ENCODE data around the gene SERPINB4. TPM values are rescaled to one million over a fixed set of nuclear protein-coding genes. Genes with fewer than 3 reads are reported as not detected.

SERPINB4 gene
- total and polyA plus RNA-seq, 7 donors: 0.07 TPM; not detected in 6

- Histone ChIP-seq H3K4me1 (peaks cover 0 to 20% (median 9%) of the 10 kb centered on the region in 4 donors), H3K36me3 (no peaks in the 10 kb centered on the region), H3K27ac (peak overlapping the region in 1 of 4 donors; percentile 42), H3K9me3 (no peaks in the 10 kb centered on the region), H3K27me3 (no peaks in the 10 kb centered on the region), H3K4me3 (no peak overlapping the region)
- no peak for DNase-seq
- TF ChIP-seq CTCF (IDR thresholded peaks at IDR 0.05) (no peak), POLR2A (IDR thresholded peaks at IDR 0.05) (no peak), POLR2AphosphoS5 (IDR thresholded peaks at IDR 0.05) (no peak), EP300 (IDR thresholded peaks at IDR 0.05) (no peak)
- intact Hi-C loops (cut with DNase I): no loop called here
- WGBS, 2 donors: 38 to 68% methylated on average over 4 of the region's 4 CpGs
These were observed 39.1 kb downstream of the SERPINB4 start for GRCh38 chr18:63604791-63605567.

- no peak overlapping the region for H3K27ac ChIP-seq
- H3K36me3 ChIP-seq: no peaks in the 10 kb centered on the region
- no peak for DNase-seq
- H3K9me3 ChIP-seq: no peaks in the 10 kb centered on the region
- intact Hi-C loops (cut with DNase I): no loop called here
- no peak overlapping the region for H3K4me3 ChIP-seq
- peaks cover 0 to 20% (median 9%) of the 10 kb centered on the region in 4 donors for H3K4me1 ChIP-seq
- TF ChIP-seq CTCF (IDR thresholded peaks at IDR 0.05) (no peak), POLR2AphosphoS5 (IDR thresholded peaks at IDR 0.05) (no peak), POLR2A (IDR thresholded peaks at IDR 0.05) (no peak), EP300 (IDR thresholded peaks at IDR 0.05) (no peak)
- whole genome bisulfite sequencing, 2 donors: 0 to 1% methylated on average over 1 of the region's 1 CpG
- H3K27me3 ChIP-seq: no peaks in the 10 kb centered on the region
These were observed 40.3 kb downstream of the SERPINB4 start for GRCh38 chr18:63603772-63604171.

- TF ChIP-seq EP300 (IDR thresholded peaks at IDR 0.05): no peak
- no peak for TF ChIP-seq POLR2AphosphoS5 (IDR thresholded peaks at IDR 0.05)
- 34 to 56% methylated on average over 1 of the region's 1 CpG for WGBS, 2 donors
These were observed 40.7 kb downstream of the SERPINB4 start for GRCh38 chr18:63603355-63603754.

GRCh38 chr18:63596964-63597363 is 47.1 kb downstream of the SERPINB4 start:
- TF ChIP-seq EP300 (IDR thresholded peaks at IDR 0.05): no peak
- TF ChIP-seq CTCF (IDR thresholded peaks at IDR 0.05): no peak
- TF ChIP-seq POLR2A (IDR thresholded peaks at IDR 0.05): no peak
- WGBS, 2 donors: 74 to 77% methylated on average over 14 of the region's 14 CpGs
- Histone ChIP-seq H3K27me3 (no peaks in the 10 kb centered on the region), H3K27ac (no peak overlapping the region), H3K4me3 (no peak overlapping the region), H3K36me3 (no peaks in the 10 kb centered on the region), H3K4me1 (peaks cover 0 to 10% (median 4%) of the 10 kb centered on the region in 4 donors), H3K9me3 (no peaks in the 10 kb centered on the region)
- intact Hi-C loops (cut with DNase I): no loop called here
- no peak for DNase-seq

More at GRCh38 chr18:63603355-63603754, 40.7 kb downstream of the SERPINB4 start:
- no peak for DNase-seq
- Histone ChIP-seq H3K9me3 (no peaks in the 10 kb centered on the region), H3K27me3 (no peaks in the 10 kb centered on the region), H3K4me1 (peaks cover 0 to 20% (median 9%) of the 10 kb centered on the region in 4 donors), H3K4me3 (no peak overlapping the region), H3K27ac (no peak overlapping the region), H3K36me3 (no peaks in the 10 kb centered on the region)
- intact Hi-C loops (cut with DNase I): no loop called here

GRCh38 chr18:63592471-63592870 is 51.6 kb downstream of the SERPINB4 start:
- H3K4me3 ChIP-seq: no peak overlapping the region
- no peaks in the 10 kb centered on the region for H3K27me3 ChIP-seq
- H3K4me1 ChIP-seq: peaks cover 0 to 10% (median 4%) of the 10 kb centered on the region in 4 donors
- H3K27ac ChIP-seq: no peak overlapping the region
- no peak for DNase-seq
- H3K36me3 ChIP-seq: no peaks in the 10 kb centered on the region
- intact Hi-C loops (cut with DNase I): no loop called here
- 17 to 45% methylated on average over 1 of the region's 1 CpG for WGBS, 2 donors
- no peaks in the 10 kb centered on the region for H3K9me3 ChIP-seq
- TF ChIP-seq EP300 (IDR thresholded peaks at IDR 0.05): no peak
- no peak for TF ChIP-seq POLR2AphosphoS5 (IDR thresholded peaks at IDR 0.05)
- no peak for TF ChIP-seq POLR2A (IDR thresholded peaks at IDR 0.05)
- no peak for TF ChIP-seq CTCF (IDR thresholded peaks at IDR 0.05)
